Right hindlimb (tissue), 1 donor: Measurements from ENCODE around the gene GPR146.

Experiments
- DNase-seq: peaks from one replicate; pipeline ENCODE4 v3.0.0-alpha.2; 2018

The GPR146 gene

GRCh38 chr7:1045069-1046063 lies 1.0 kb downstream of the GPR146 start:
- DNase-seq, result no peak

GRCh38 chr7:1046722-1047679 lies 2.7 kb downstream of the GPR146 start:
- no peak for DNase-seq

GRCh38 chr7:1049006-1049741 lies 4.8 kb downstream of the GPR146 start:
- DNase-seq, result peak; percentile 24

- no peak for DNase-seq
These were observed 5.5 kb downstream of the GPR146 start for GRCh38 chr7:1049801-1050200.

- DNase-seq, result no peak
These were observed 6.0 kb downstream of the GPR146 start for GRCh38 chr7:1050254-1050906.

GRCh38 chr7:1050956-1051690 lies 6.8 kb downstream of the GPR146 start:
- no peak for DNase-seq

GRCh38 chr7:1052031-1052818 lies 7.9 kb downstream of the GPR146 start:
- peak; percentile 61 for DNase-seq

- no peak for DNase-seq
These were observed 8.7 kb downstream of the GPR146 start for GRCh38 chr7:1053002-1053411.

GRCh38 chr7:1053816-1054370 lies 9.5 kb downstream of the GPR146 start:
- no peak for DNase-seq

- DNase-seq, result no peak
These were observed 10.1 kb downstream of the GPR146 start for GRCh38 chr7:1054438-1054837.

GRCh38 chr7:1054861-1055450 lies 10.6 kb downstream of the GPR146 start:
- DNase-seq, result peak; percentile 81

- DNase-seq, result no peak
These were observed 11.2 kb downstream of the GPR146 start for GRCh38 chr7:1055491-1055955.

GRCh38 chr7:1055956-1056784 lies 11.8 kb downstream of the GPR146 start:
- no peak for DNase-seq

GRCh38 chr7:1056785-1057410 lies 12.6 kb downstream of the GPR146 start:
- no peak for DNase-seq

GRCh38 chr7:1057416-1058291 lies 13.3 kb downstream of the GPR146 start:
- peak; percentile 60 for DNase-seq

- no peak for DNase-seq
These were observed 14.0 kb downstream of the GPR146 start for GRCh38 chr7:1058311-1058710.

GRCh38 chr7:1058821-1059199 lies 14.5 kb downstream of the GPR146 start:
- no peak for DNase-seq
